HG03342 (cell line): Measurements from ENCODE around the gene MRPL48.
"Not testable (repeated sequence)": the region's sequence is repeated elsewhere in the genome, so short reads cannot be mapped to it uniquely, and the experiment has no call there.

Source experiments
- ATAC-seq: cut with Tn5 transposase; IDR thresholded peaks from one replicate; pipeline ENCODE4 v1.9.1; 2021; ENCODE audit warnings: mild to moderate bottlenecking, moderate library complexity; ENCODE audit not compliant: unreplicated experiment

The MRPL48 gene

DNA sequence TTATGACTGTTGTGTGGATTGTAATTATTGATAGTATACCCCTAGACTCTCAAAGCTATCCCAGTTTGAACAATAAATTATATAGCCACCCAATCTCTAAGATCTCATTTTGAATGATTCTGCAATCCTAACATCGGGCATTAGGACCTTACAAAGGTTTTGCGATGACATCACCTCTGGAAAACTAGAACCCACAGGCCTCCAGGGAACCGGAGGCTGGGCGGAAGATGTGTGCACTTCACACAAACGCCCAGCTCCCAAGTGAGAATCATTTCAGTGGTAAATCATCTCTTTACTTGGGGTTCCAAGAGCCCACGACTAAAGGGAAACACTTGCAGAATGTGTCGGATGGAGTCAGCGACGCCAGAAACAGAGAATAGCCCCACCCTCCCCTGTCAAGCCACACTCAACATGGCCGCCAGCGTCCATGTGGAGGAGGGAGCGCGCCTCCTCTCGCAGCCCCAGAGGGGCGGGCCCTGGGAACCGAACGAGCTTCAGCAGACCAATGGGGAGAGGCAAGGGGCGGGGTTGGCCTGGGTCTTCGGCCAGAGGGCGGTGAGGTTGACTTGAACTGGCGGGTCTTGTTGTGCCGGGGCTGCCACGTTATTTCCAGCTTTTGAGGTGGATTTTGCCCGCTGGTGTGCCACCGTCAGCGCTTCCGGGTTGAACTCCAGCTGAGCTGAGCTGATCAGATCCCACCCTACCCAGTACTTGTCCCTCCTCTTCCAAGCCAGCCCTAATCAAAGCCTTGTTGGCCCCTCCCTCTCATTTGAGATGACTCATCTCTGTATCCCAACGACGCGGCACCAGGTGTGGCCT lies 8.4 kb upstream of the MRPL48 start:
- peak; percentile 98 for ATAC-seq

DNA sequence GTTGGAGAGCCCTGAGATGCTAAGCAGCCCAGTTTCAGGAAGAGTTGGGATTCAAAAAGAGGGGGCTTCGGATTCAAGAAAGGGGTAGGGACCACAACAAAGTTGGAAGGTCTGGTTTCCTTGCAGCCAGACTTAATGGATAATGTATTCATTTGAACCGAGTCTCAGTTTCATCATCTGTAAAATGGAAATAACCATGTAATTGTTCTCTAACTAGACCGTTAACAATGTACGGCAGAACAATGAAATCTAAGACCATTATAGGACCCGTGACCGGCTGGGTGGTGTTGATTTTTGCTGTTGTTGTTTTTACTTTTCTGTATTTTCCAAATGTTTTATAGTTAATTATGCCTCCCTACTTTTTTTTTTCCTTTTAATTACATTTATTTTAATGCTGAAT lies 6.4 kb upstream of the MRPL48 start:
- ATAC-seq, result no peak

DNA sequence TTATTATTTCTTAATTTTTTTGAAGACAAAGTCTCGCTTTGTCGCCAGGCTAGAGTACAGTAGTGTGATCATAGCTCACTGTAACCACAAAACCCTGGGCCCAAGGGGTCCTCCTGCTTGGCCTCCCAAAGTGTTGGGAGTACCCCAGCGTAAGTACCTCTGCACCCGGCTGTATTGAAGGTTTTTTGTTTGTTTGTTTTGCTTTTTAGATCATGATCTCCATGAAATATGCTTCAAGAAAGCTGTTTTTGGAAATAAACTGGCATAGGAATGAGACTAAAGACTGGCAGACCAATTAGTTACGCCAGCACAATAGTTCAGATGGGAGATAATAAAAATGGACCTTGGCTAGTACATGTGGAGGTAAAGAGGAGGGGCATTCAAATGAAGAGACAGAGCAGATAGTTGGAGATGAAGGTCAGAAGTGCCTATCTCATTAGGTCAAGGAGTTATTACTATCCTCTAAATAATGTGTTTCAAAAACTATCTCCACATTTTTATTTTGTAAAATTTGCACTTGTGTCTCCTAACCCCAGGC lies 4.1 kb upstream of the MRPL48 start:
- ATAC-seq, result no peak

DNA sequence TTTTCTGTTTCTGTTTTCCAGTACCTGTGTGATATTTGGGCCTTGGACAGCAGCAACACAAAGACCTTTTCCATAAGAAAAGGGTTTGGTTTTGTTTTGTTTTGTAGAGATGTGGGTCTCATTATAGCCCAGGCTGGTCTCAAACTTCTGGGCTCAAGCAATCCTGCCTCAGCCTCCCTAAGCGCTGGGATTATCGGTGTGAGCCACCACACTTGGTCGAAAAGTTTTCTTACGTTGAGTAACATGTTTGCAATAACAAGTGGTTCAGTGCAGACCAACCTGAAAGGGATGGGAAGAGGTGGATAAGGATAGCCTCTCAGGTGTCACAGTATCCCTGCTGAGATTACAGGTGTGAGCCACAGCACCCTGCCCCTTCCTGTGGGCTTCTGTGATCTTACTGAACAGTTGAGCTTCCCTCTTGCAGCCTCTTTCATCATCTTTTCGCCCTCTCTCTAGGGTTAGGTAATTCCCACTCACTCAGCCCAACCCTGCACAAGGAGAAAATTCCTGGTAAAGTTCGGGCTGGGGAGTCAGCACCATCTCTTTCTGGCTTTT lies 3.5 kb upstream of the MRPL48 start:
- ATAC-seq, result no peak

DNA sequence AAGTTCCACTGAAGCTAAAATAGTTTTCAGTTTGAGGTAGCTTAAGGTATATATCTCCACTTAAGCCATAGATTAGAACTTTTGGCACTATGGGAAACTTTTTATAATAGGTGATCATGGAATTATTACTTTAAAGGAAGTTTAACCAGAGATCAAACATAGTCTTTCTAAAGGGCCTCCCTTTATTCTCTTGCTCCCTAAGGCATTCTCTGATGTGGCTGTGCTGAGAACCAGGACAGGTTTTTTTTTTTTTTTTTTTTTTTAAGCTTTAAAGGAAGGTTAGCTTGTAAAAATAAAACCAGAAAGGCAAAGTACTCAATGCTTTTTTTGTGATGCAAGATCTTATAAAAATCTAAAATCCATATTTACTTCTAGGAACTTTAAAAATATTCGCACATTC lies 2.9 kb upstream of the MRPL48 start:
- ATAC-seq, result no peak

DNA sequence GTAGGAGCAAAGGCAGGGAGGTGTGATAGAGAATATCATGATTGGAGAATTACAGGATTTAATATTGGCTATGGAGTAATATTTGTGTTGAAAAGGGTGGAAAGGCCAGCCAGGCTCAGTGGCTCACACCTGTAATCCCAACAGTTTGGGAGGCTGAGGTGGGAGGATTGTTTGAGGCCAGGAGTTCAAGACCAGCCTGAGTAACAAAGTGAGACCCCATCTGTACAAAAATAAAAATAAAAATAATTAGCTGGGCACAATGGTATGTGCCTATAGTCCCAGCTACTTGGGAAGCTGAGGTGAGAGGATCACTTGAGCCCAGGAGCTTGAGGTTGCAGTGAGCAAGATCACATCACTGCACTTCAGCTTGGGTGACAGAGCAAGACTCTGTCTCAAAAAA lies 2.2 kb upstream of the MRPL48 start:
- not testable (repeated sequence) for ATAC-seq

DNA sequence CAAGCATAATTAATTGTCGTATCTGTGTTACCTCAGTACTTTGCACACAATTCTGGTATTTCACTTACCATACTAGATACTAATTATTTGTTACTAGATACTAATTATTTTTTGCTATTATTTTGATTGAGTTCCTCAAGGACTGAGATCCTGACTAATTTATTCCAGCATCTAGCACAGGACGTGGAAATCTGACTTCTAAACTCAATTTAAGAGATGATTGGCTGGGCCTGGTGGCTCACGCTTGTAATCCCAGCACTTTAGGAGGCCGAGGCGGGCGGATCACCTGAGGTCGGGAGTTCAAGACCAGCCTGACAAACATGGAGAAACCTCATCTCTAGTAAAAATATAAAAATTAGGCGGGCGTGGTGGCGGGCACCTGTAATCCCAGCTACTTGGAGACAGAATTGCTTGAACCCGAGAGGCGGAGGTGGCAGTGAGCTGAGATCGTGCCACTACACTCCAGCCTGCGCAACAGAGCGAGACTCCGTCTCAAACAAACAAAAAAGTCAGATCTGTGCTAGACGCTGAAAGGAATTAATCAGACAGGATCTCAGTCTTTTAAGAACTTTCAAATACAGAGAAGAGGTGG lies 527 bp upstream of the MRPL48 start:
- no peak for ATAC-seq

DNA sequence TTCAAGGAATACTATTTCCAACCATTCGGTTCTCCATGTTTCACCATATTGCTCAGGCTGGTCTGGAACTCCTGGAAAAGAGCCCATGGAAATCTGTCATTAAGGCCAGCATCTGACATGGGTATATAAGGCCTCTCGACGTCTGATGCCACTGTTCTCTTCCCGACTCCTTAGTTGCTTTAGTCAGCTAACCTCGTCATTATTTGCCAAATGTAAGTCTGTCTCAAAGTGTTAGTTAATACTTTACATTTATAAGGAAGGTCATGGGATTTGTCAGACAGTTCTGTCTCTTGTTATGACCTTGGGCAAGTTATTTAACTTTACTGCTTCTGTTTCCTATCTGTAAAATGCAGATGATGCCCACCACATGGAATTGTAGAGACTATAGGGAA lies 1.6 kb downstream of the MRPL48 start:
- no peak for ATAC-seq

DNA sequence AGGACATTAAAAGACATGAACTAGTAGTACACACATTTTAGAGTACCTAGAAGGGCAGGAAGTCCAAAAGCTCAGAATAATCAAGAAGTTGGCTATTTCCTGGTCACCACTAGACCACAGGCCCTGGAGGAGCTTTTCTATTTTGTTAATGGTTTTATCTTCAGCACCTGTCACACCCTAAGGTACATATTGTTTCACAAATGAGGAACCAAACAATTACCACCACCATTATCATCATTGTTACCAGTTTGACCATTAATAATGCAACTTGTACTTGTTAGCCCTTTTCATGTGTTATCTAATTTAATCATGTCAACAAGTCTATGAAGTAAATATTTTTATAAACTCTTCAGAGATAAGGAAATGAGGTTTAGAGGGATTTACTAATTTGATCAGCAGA lies 4.9 kb downstream of the MRPL48 start:
- no peak for ATAC-seq

DNA sequence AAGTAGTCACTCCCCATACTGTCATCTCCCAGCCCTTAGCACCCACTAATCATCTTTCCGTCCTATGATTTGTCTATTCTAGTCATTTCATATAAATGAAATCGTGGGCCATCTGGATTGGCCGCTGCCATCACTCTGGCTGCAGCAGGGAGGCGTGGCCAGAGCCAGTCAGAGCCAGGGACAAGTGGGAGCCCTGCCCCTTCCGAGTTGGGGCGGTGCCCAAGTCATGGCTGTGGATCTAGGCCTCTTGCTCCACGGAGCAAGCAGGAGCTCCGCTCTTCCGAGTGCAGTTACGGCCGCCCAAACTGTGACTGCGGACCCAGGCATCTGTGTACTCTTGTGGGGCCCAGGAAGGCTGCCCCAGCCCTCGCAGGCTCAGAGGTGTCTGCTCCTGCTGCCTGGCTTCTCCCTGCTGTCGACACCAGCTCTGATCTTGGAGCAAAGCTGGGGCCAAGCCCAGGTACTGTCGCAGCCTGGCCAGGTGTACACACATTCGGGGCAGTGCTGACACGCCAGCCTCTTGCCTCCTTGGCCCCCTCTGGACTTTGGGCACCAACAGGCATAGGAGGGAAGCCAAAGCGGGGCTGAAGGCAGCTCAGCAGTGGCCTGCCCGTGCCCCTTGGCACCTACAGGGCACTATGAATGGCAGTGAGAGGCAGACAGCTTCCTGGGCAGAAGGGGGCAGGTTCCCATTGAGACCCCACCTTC lies 8.4 kb downstream of the MRPL48 start:
- no peak for ATAC-seq

DNA sequence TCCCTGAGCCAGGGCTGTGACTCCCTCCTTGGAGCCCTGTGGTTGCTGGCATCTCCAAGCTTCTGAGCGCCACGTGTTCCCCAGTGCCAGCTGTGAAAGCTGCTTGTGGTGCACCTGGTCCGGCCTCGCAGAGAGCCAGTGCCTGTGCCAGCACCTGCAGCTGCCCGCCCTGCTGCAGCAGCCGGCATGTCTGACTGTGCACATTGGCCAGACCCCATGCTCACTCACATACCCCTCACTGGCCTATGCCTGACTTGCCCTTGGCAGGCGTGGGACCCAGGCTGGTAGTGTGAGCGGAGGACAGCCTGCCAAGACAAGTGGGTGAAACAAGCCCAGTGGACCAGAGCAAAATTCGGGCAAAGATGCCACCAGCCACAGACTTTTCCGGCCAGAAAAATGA lies 9.8 kb downstream of the MRPL48 start:
- no peak for ATAC-seq

DNA sequence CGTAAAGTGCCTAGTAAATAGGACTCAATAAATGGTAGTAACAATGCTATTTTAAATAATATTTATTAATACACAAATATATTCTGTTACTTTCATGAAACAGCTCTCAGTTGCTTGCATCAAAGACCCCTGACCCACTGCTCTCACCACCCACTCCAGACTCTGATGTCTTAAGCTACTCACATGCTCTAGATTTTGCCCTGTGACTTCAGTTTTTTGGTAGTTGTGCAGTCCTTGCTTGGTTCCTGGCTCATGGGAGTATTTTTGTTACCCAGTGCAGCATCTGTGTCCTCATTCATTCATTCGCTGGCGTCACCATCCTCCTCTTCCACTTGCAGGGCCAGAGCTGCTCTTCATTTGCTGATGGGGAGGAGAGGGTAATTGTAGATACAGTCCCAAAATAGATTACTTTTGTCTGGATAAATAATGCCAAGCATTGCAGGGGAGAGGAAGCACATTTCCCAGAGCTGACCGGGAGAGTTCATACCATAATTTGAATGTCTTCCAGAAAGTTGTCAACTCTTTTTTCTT lies 12.7 kb downstream of the MRPL48 start:
- ATAC-seq, result no peak

DNA sequence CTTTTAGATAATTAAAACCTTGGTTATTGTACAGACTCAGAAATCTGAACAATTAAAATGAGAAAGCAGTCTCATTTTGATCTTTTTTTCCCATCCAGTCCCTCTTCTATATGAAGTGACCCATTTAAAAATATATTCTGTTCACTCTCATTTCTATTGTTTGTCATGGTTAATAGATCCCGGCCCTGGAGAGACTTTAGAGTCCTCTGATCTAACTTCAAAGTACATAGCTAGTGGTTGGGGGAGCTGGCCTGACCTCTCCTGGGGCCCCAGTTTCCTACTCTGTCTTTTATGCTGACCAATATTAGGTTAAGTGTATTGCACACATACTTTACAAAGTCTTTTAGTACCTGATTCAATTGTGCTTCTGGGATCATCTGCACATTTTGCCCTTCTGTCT lies 13.5 kb downstream of the MRPL48 start:
- ATAC-seq, result no peak

DNA sequence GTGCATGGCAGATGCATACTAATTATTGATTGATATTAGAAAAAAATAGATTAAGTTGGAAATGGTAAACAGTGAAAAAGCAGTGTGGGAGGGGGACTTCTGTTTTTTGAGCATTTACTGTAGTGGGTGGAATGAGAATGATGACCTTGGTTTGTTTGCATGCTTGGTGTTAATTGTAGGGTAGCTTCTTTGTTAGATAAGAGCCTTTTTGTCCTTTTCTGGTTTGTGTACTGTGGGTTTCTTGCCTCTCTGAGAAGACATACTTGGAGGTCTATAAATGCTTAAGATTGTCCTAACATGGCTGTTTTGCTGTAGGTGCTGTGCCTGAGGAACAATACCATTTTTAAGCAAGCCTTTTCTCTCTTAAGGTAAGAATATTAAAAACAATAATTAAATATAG lies 17.0 kb downstream of the MRPL48 start:
- ATAC-seq, result no peak

DNA sequence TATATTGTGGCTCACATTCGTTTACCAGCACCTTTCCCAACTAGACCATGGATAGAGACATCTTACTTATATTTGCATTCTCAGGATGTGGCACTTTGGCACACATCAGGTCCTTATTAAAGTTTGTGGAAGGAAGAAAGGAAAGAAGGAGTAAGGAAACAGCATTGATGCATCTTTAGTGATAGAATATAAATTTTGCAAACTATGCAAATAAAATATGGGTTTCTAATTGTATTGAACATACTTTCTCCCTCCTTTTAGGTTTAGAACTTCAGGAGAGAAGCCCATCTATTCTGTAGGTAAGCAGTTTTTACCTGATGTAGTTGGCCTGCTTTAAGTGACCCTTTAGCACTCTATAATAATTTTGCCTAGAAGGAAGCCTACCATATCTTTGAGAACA lies 20.4 kb downstream of the MRPL48 start:
- ATAC-seq, result no peak

DNA sequence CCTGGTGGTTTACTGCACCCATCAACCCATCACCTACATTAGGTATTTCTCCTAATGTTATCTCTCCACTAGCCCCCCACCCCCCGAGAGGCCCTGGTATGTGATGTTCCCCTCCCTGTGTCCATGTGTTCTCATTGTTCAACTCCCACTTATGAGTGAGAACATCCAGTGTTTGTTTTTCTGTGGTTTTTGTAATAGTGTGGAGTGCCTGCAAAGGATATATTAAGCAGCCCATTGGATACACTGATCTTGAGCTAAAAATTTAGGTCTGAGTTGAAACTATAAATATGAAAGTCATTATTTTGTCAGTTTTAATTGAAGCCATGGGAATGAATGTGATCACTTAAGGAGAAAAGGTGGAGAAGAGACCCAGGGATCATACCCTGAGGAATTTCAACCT lies 23.0 kb downstream of the MRPL48 start:
- no peak for ATAC-seq

DNA sequence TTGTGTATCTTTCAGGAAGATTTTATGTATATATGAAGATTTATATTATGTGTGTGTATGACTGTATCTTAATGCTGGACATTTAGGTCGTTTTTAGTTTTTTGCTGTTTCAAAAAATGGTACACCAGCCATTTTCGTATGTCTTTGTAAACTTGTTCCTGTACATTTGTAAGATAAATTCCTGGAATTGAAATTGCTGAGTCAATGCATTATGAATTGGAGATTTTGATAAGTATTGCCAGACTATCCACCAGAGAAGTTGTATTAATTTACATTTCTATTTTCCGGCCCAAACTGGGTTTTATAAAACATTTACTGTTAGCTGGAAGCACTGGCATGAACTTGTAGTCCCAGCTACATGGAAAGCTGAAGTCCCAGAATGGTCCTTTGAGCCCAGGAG lies 24.6 kb downstream of the MRPL48 start:
- ATAC-seq, result no peak

DNA sequence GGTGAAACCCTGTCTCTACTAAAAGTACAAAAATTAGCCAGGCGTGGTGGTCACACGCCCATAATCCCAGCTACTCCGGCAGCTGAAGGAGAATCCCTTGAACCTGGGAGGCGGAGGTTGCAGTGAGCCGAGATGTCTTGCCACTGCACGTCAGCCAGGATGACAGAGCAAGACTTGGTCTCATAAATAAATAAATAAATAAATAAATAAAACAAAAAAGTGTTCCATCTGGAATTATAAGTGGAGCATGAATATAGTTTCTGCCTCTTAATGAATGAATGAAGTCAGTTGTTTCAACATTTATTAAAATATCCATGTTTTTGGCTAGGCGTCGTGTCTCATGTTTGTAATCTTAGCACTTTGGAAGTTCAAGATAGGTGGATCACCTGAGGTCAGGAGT lies 27.1 kb downstream of the MRPL48 start:
- no peak for ATAC-seq

DNA sequence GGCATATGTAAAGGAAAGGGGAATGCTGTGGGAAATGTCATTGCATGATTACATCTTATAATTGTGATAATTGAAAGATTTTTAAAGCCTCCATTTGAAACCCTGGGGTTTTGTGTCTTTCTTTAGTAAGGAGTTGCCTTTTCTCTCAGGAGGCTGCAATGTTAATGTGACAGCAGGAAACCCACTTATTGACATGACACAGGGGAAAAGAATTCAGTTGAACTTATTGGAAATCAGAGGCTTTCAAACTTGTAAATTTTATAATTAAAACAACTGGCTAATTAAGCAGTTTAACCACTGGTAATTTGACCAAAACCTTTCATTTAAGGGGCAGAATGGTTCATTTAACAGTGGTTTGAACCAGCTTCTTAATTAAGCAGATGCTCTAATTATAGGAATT lies 31.2 kb downstream of the MRPL48 start:
- no peak for ATAC-seq

DNA sequence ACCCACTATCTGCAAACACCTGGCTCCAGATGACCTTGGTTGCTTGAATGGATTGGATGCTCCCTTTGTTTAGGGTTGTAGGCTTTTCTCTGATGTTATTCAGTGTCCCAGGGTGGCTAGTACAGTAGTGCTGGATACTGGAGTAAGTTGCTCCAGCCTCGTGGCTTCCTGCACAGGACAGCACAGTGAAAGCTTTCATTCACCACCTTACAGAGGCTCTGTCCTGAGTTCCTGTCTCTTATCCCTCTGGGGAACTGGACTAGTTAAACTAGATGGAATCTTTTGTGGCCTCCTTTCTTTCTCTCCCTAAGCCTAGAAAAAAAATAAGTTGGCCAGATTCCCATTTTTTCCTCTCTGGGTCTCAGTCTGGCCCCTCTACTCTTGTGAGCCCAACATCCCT lies 42.6 kb downstream of the MRPL48 start:
- ATAC-seq, result no peak

DNA sequence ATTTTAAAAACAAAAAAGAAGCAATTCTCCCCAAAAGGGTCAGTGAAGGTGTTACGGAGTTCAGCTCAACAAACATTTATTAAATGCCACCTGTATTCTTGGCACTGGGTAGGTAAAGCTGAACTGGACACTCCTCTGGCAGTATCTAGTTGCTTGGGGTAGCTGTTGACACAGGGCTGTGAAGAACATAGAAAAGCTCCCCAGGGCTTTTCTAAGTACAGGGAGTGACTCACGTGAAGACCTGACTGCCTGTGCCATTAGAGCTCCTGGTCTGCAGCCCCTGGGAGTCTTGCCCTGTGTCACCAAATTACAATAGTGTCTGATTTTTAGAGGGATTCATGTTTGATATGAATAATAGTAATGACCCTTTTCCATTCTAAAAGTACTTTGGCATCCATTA lies 45.4 kb downstream of the MRPL48 start:
- no peak for ATAC-seq
